SU-DHL-6 (cell line): ENCODE measurements around the gene TNKS1BP1.

Experiments used
- CTCF ChIP-seq: fragments of 200-600 bp; sonication (generic); IDR thresholded peaks from one replicate; pipeline ENCODE4 v1.5.1; 2017; ENCODE audit warnings: antibody characterized with exemption, mild to moderate bottlenecking, low read length, moderate library complexity; ENCODE audit not compliant: insufficient read depth, poor library complexity, severe bottlenecking
- EZH2phosphoT487 ChIP-seq: fragments of 200-600 bp; sonication (generic), shearing (Covaris generic); conservative IDR thresholded peaks from 2 replicates; pipeline ENCODE4 v1.6.1; 2018; ENCODE audit warnings: mild to moderate bottlenecking, antibody characterized with exemption, low read length, moderate library complexity, mixed read lengths

GRCh38 chr11:57360991-57361390 lies 36.2 kb upstream of the TNKS1BP1 start:
- TF ChIP-seq CTCF (no peak), EZH2phosphoT487 (no peak)
